GM18505 (cell line): ENCODE measurements around the gene CEP295NL.
"Not testable (repeated sequence)": the region's sequence is repeated elsewhere in the genome, so short reads cannot be mapped to it uniquely, and the experiment has no call there.

Source experiments
- ATAC-seq: cut with Tn5 transposase; IDR thresholded peaks from one replicate; pipeline ENCODE4 v1.9.1; 2021; ENCODE audit not compliant: unreplicated experiment
- POLR2A ChIP-seq: IDR thresholded peaks from 4 replicates; pipeline ENCODE4 v1.6.1; 2011; ENCODE audit warnings: borderline replicate concordance; ENCODE audit not compliant: insufficient read depth, insufficient read length; ENCODE audit errors: extremely low read depth

Gene CEP295NL

DNA sequence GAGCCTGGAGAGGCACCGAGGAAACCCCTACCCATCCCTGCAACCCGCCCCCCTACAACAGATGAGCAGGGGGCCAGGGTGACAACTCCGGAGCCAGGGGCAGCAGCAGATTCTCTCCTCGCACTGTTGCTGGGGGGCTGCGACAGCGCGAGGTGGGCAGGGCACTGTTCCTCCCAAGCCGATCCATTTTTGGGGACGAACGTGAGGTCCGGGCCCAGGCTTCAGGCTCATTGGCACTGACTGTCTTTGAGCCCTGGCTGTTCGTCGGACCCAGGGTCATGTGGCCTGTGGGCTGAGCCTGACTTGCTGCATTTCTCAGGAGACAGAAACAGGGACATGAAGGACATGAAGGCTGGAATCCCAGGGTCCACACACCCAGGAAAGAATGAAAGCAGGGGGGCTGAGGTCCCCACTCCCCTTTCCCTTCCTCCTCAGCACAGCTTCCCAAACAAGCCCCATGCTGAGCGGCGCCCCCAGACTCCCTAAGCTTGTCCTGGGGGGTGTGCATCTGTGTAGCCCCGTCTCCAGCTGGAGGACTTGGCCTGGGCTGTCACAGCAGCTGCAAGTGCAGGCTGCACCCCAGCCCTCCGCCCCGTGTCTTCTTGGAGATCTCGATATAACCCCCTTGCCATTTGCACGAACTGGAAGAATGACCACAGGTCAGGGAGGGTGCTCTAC, 18.7 kb downstream of the CEP295NL start:
- no peak for ATAC-seq
- no peak for TF ChIP-seq POLR2A

DNA sequence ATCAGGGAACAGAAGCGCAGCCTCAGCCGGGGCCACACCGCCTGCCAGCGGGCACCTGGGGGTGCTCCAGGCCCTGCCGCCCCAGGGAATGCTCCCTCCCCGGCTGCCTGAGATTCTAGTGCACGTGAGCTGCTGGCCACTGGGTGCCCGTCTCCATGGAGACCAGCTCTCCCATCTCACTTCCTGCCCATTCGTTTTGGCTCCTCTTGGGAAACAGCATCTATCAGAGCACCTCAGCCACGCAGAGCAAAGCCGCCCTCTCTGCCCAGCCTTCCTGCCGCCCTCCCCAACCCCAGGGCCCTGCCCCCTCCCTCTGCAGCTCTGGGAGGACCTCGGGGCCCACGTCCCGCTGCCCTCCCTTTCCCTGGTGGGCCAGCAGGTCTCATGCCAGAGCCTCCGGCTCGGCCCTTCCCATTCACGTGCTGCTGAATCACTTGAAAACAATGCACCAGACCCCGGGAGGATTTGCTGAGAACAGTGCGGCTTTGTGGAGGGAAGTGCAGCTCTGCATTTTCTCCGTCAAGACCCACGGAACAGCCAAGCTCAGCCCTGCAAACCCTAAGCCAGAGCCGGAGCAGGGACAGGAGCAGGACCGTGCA, 19.4 kb downstream of the CEP295NL start:
- TF ChIP-seq POLR2A = no peak
- no peak for ATAC-seq

DNA sequence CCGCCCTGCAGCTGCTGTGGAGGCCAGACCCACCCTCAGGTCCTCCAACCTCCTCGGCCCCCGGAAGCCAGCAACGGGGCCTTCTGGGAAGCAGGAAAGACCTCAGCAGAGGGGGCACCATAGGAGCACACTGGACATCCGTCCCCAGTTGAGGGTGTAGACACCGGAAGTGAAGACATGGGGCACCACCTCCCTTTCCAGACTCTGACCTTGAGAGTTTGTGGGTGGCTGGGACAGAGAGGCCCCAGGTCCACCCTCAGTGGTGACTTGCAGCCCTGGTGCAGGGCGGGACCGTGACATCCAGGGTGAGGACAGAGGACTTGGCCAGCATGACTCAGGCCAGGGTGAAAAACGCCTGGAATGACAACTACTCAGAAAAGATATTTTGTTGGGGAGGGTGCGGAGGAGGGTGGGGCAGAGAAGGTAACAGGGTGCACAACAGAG, 19.9 kb downstream of the CEP295NL start:
- no peak for TF ChIP-seq POLR2A
- no peak for ATAC-seq

DNA sequence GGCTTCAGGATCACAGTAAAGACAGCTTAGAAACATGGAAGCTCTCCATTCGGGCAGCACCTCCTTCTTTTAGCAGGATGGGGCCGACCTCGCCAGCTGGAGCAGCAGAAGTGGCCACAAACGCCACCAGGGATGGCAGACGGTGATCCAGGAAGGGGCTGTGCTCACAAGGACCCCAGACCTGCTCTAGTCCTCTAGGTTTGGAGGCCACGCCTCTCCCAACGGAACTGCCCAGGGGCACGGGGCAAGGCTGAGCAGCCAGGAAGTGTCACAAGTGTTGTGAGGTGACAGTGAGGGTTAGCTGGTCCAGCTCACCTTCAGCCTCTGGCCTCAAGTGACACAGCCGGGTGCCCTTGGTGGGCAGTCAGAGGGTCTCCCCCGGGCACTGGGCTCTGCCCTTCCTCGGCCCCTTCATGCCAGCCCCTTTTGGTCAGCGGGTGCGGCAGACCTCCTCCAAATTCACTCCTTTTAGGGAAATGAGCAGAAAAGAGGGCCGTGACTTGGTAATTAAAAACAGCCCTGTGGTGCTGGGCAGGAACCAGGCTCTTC, 20.4 kb downstream of the CEP295NL start:
- TF ChIP-seq POLR2A = no peak
- ATAC-seq = no peak

DNA sequence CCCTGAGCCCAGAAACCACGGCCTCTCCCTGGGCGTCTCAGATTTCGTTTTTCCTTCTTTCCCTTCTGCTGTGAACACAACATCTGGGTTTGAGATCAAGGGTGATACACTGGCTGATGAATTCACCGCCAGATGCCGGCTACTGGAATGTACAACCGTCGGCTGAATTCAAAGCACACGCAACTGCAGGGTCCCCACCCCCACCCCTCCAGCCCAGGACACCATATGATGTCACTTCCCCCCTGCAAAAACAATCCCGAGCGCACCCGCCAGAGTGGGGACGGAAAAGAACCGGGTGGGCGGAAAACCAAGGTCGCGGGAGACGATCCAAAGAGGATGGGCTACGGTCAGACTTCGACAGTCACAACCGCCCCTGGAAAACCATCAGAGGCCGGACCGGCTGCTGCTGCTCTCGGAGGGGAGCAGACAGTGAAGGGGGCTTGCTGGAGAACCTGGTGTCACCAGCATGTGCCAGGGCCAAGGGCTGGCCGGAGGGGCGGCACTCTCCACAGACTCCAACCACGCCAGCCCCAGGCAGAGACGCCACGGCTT, 23.3 kb downstream of the CEP295NL start:
- TF ChIP-seq POLR2A = no peak
- ATAC-seq = no peak

DNA sequence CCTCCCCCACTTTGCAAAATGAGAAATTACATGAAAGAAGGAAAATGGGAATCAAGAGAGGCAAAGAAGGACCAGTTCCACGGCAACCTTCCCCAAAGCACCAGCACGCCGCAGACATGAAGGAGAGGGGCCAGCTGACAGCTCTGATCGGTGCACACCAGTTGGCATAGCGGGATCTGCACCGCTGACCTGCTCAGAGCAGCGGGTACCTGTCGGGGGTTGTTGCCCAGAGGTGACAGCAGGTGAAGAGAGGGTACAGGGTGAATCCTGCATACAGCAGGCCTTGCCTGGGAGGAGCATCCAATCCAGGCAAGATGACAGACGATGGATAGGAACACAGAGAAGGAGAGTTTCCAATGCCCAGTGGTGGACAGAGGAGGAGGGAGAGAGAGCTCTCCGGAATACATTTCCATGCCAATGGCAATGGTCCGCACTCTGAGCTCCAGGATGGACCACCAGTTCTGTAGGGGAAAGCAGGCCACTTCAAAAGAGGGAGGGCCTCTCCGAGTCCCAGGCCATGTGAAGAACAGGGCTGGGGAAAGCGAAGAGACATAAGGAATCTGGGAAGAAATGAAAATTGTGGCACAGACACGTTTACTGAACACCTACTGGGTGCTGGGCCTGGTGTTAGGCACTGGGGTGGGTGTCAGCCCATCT, 24.0 kb downstream of the CEP295NL start:
- ATAC-seq = no peak

DNA sequence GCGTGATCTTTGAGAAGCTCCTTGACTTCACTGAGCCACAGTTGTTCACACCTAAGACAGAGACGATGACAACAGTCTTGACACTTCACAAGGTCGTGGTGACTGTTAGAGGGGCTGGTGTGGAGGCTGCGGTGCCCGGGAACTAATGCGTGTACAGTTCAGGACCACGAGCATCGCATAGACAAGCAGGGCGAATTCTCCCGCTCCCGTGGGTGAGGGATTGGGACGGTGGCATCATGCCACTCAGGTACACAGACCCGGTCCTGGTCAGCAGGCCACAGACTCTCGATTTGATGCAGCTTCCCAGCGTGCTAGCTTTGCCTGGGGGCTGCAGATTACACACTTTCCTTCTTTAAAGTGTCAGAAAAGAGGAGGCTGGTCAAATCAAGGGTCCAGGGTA, 24.7 kb downstream of the CEP295NL start:
- no peak for ATAC-seq
- no peak for TF ChIP-seq POLR2A

More for the DNA sequence above, 24.0 kb downstream of the CEP295NL start:
- TF ChIP-seq POLR2A = no peak

DNA sequence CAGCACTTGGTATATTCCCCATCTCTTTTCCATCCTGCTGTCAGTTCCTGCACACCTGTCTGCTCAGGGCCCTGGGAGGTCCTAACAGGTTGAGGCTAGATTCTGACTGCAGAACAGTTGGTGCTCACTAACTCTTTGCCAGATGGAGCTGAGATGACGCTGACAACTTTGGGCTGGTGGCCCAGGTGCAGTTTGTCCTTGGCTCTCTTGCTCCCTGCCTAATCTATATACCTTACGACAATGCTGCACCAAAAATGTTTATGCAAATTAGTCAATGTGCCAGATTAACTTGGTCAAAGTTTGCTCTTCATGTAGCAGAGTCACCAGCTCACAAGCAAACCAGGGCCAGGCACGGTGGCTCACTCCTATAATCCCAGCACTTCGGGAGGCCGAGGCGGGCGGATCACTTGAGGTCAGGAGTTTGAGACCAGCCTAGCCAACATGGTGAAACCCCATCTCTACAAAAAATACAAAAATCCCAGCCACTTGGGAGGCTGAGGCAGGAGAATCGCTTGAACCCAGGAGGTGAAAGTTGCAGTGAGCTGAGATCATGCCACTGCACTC, 26.0 kb downstream of the CEP295NL start:
- ATAC-seq = not testable (repeated sequence)

DNA sequence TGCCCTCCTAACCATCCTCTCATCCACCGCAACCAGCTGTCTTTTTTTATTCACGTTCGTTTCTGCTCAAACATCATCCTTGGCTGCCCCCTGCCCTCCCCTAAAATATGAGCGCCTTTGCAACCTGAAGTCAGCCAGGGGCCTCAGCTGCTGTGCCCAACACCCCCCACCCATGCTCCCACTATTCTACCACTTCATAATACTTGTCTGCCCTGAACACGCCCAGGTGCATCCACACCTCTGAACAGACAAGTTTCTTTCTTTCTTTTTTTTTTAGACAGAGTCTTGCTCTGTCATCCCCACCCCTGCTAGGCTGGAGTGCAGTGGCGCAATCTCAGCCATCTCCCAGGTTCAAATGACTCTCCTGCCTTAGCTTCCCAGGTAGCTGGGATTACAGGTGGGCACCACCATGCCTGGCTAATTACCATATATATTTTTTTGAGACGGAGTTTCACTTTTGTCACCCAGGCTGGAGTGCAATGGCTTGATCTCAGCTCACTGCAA, 26.9 kb downstream of the CEP295NL start:
- TF ChIP-seq POLR2A = no peak
- no peak for ATAC-seq

DNA sequence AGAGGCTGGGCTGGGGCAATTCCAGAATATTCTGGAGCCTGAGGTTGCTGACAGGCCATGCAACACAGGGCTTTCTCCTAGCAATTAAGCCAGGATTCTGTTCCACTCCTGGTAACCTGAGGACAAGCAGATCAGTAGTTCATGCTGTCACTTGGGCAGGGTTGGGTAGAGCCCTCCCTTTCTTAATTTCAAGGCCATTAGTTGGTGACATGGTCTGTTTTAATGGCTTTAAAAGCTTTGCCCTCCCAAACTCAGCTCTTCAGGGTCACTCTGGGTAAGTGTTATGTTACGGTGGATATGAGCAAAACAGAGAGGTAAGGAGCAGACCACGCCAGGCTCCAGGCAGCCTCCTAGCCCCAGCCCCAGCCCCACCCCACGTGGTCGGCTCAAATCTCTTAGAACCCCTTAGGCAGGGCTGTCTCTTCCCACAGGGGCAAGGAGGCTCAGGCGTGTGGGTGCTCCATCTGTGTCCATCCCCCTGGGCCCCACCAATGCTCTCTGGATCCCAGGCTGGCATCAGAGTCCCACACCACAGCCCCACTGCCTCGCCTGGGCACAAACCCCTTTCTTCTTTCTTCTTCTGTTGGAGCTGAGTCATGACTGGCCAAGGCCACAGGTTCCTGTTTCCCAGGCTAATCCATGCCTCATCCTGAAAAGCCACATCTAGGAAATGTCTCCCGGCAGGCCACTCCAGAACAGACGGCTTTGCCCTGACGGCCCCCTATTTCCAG, 27.5 kb downstream of the CEP295NL start:
- ATAC-seq = no peak
- TF ChIP-seq POLR2A = no peak

DNA sequence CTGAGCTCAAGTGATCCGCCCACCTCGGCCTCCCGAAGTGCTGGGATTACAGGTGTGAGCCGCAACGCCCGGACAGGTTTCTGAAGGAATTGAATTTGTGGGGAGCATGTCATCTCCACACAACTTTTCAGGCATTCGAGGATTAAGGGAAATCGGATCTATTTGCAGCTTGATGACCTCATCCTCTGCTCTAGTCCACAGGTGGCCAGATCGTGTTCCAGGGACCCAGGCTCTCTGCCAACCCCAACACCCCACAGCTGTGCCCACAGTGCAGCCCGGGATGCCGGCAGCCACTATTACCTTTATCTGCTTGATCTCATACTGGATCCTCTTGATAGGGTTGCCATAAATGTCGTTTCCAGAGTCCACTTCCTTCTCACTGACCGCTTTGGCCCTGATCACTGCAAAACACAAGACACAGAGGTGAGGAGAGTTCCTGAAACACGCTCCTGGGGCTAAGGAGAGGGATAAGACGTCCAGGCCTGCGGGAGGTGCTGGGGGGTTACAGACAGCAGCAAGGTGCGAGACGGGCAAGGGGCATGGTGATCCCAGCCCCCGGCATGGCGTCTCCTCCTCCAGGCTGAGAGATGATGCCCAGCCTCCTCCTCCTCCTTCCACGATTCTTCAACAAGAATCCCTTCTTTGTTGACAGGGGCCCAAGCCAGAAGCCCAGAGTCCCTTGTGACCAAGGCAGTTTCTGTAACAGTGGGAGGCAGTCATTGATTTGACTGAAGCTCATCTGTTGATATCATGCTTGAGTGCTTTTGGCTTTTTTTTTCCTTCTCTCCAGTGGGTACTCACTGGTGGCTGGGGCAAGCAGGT, 29.3 kb downstream of the CEP295NL start:
- no peak for ATAC-seq
- no peak for TF ChIP-seq POLR2A

DNA sequence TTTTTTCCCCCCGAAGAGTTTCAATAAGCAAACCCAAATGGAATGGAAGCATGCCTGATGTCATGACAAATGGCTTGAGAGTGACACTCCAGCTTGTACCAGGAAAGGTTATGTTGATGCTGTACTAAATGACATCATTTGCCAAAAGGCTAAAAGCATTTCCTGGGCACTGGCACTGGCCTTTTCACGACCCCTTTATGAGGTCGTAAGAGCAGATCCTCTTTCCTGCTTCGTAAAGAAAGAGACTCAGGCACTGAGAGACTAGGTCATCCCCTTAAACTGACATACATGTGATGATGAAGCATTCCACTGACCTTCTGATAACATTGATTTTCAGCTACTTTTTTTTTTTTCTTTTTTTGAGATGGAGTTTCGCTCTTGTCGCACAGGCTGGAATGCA, 30.5 kb downstream of the CEP295NL start:
- TF ChIP-seq POLR2A = no peak
- ATAC-seq = no peak

DNA sequence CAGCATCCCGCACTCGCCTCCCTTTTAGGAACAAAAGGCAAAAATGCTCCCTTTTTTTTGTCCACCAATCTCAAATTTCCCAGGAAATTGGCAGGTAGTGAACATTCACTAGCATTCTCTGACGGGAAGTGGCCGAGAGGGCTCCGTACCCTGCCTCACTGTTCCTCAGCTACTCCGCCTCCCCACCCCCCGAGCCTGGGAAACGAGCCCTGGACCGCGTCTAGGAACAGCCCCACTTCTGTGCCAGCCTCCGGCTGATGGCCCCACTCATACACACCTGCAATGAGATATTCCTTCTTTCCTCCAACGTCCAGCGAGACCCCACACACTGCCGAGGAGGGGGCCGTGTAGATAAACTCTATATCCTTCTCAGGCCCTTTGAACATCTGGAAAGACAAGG, 32.4 kb downstream of the CEP295NL start:
- no peak for ATAC-seq
- no peak for TF ChIP-seq POLR2A

DNA sequence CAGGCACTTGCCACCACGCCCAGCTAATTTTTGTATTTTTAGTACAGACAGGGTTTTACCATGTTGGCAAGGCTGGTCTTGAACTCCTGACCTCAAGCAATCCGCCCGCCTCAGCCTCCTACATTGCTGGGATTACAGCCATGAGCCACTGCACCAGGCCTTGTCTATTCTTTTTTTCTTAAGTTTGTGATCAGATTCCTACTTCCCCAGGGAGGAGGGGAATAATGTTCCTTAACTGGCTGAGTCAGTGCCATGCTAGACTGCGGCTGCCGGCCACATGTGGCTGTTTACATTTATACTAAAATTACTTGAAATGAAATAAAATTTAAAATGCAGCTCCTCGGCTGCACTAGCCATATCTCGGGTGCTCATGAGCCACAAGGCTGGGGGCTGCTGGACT, 34.6 kb downstream of the CEP295NL start:
- ATAC-seq = no peak
- TF ChIP-seq POLR2A = no peak

DNA sequence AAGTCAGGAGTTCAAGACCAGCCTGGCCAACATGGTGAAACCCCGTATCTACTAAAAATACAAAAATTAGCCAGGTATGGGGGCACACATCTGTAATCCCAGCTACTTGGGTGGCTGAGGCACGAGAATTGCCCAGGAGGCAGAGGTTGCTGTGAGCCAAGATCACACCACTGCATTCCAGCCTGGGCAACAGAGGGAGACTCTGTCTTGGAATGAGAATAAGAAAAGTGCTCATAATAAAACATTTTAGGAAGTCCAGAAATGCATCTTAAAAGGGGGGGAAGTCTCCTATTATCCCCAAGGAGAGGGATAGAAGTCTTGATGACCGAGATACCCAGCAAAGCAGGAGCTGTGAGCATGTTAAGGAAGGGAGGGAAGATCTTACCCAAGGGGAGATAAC, 36.0 kb downstream of the CEP295NL start:
- not testable (repeated sequence) for ATAC-seq
